CD4-positive, alpha-beta T cell treated with Interleukin-2 at 100 ng/mL for 4 hours (primary cell): ENCODE results near the gene APOLD1.
"Not testable (repeated sequence)": the region's sequence is repeated elsewhere in the genome, so short reads cannot be mapped to it uniquely, and the experiment has no call there.

Experiments
- DNase-seq: peaks from one replicate; pipeline ENCODE4 v3.0.0-alpha.2; 2020; ENCODE audit warnings: low spot score

The APOLD1 gene

GRCh38 chr12:12784911-12785814, at the start of gene APOLD1:
APOLD1 (plus strand) TSS chr12:12785659; CDS start chr12:12785692, 33 bp downstream.
- DNase-seq = no peak

- peak; percentile 72 for DNase-seq
These were observed 48.4 kb upstream of the APOLD1 start for GRCh38 chr12:12736759-12737676.

- DNase-seq = not testable (repeated sequence)
These were observed 47.3 kb upstream of the APOLD1 start for GRCh38 chr12:12738152-12738551.

GRCh38 chr12:12741660-12742059, 43.8 kb upstream of the APOLD1 start:
- DNase-seq = no peak

- no peak for DNase-seq
These were observed 40.7 kb upstream of the APOLD1 start for GRCh38 chr12:12744546-12745305.

GRCh38 chr12:12745576-12746211, 39.8 kb upstream of the APOLD1 start:
- DNase-seq = no peak

GRCh38 chr12:12747278-12747677, 38.2 kb upstream of the APOLD1 start:
- no peak for DNase-seq

- no peak for DNase-seq
These were observed 37.4 kb upstream of the APOLD1 start for GRCh38 chr12:12748044-12748443.

- no peak for DNase-seq
These were observed 36.0 kb upstream of the APOLD1 start for GRCh38 chr12:12749433-12749832.

GRCh38 chr12:12755923-12756322, 29.5 kb upstream of the APOLD1 start:
- no peak for DNase-seq

- no peak for DNase-seq
These were observed 28.3 kb upstream of the APOLD1 start for GRCh38 chr12:12757121-12757520.

- DNase-seq = no peak
These were observed 26.1 kb upstream of the APOLD1 start for GRCh38 chr12:12759234-12759915.

GRCh38 chr12:12764824-12765223, 20.6 kb upstream of the APOLD1 start:
- DNase-seq = no peak

- no peak for DNase-seq
These were observed 15.2 kb upstream of the APOLD1 start for GRCh38 chr12:12770262-12770661.

GRCh38 chr12:12774791-12775190, 10.7 kb upstream of the APOLD1 start:
- DNase-seq = no peak

- DNase-seq = no peak
These were observed 9.2 kb upstream of the APOLD1 start for GRCh38 chr12:12776261-12776660.

GRCh38 chr12:12777092-12777491, 8.4 kb upstream of the APOLD1 start:
- DNase-seq = no peak

- no peak for DNase-seq
These were observed 6.5 kb upstream of the APOLD1 start for GRCh38 chr12:12779007-12779406.

- no peak for DNase-seq
These were observed 5.9 kb upstream of the APOLD1 start for GRCh38 chr12:12779529-12779928.

GRCh38 chr12:12784116-12784515, 1.3 kb upstream of the APOLD1 start:
- no peak for DNase-seq

- no peak for DNase-seq
These were observed 869 bp downstream of the APOLD1 start for GRCh38 chr12:12786351-12786705.
